HG03066 (cell line): Measurements from ENCODE around the gene NTM.
"Not testable (repeated sequence)": the region's sequence is repeated elsewhere in the genome, so short reads cannot be mapped to it uniquely, and the experiment has no call there.

Experiments
- ATAC-seq: cut with Tn5 transposase; IDR thresholded peaks from one replicate; pipeline ENCODE4 v1.9.1; 2021; ENCODE audit warnings: low read depth; ENCODE audit not compliant: unreplicated experiment

NTM gene

GRCh38 chr11:131678658-131679340, 308.4 kb downstream of the NTM start:
- ATAC-seq = no peak

- ATAC-seq = not testable (repeated sequence)
Observed at GRCh38 chr11:131680448-131680847, 310.0 kb downstream of the NTM start.

DNA sequence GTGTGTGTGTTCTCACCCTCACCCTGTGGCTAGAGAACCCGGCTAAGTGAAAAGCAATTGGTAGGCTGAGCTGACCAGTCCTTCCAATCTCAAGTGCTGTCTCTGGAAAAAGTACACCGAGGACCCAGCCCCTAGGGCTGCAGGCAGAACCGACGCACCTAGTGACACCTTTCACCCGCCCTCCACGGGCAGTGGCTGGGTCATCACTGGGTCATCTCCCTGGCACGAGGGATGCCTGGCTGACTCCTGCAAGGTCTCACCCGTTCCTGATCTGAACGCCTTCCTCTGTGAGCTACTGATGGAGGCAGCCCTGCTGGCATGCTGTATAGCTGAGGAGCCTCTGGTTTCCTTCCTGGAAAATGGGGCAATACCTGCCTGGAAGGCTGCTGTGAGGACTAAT, 311.5 kb downstream of the NTM start:
- ATAC-seq = no peak

- no peak for ATAC-seq
Observed at GRCh38 chr11:131682373-131683015, 312.1 kb downstream of the NTM start.

GRCh38 chr11:131683131-131683530, 312.7 kb downstream of the NTM start:
- no peak for ATAC-seq

- no peak for ATAC-seq
Observed at GRCh38 chr11:131683666-131684065, 313.3 kb downstream of the NTM start.

DNA sequence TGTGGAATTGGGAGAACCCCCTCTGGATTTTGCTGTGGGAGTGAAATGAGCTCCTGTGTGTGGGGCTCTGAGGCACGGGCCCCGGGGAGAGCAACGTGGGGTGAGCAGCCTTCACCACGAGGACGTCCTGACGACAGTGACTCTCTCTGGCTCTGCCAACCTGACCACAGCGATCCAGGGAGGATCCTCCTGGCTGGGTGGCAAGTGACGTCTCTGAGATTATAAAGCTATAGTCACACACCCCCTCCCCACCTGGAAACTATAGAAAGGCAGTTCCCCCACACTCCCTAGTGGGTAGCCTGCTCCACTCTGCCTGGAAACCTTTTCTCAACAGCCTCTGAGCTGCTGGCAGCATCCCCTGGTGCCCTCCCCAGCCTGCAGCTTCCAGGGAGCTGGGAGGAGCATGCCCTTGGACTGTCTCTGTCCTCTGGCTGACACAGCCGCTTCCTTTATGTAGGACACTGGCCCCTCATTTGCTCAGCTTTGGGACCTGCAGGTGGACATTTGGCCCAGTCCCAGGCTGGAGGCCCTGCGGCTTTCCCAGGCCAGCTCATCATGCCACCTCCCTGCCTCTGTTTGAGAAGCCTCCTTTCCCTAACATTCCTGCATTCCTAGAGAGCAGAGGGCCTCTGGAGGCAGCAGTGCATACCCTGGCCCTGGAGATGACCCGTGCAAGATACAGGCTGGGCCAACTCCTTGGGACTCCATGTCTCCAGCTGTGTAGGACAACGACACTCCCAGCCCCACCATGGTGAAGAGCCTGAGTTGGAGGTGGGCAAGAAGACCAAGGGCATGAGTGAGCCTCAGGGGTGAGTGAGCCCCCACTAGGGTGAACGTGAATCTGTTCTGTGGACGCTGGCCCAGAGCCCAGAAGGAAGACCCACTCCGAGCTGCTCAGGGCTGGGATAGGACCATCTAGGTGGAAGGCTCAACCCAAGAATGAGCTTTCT, 314.0 kb downstream of the NTM start:
- ATAC-seq = no peak

DNA sequence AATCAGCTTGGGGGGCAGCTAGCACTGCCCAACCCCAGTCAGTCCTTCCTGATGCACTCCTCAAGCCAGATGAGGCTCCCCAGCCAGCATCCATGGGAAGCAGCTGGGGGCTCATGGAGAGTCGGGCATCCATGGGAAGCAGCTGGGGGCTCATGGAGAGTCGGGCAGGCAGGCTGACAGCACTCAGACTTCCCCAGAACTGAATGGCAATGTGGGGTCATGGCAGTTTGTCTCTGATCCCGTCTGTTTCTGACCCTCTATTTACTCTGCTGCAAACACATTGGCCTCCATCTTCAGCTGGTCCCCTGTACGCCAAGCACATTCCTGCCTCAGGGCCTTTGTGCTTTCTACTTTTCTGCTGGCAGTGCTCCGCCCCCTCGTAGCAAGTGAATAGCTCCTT, 314.8 kb downstream of the NTM start:
- no peak for ATAC-seq

GRCh38 chr11:131685906-131686305, 315.5 kb downstream of the NTM start:
- no peak for ATAC-seq

DNA sequence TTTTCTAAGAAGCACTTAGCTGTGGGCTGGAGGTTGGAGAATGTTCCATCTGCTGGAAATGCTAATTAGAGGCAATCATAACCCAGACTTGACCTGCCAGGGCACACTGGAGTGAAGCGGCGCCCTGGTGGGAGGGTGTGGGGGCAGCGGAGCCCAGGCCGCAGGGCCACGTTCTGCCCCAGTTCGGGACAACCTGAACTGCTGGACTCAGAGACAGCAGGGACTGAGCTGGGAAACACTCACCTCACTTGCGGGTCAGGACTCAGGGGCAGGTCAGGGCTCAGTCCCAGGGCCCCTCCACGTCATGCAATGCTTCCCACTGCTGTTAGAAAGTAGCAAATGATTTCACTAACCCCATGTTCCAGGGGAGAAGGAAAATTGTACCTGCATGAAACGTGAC, 316.4 kb downstream of the NTM start:
- ATAC-seq = no peak

DNA sequence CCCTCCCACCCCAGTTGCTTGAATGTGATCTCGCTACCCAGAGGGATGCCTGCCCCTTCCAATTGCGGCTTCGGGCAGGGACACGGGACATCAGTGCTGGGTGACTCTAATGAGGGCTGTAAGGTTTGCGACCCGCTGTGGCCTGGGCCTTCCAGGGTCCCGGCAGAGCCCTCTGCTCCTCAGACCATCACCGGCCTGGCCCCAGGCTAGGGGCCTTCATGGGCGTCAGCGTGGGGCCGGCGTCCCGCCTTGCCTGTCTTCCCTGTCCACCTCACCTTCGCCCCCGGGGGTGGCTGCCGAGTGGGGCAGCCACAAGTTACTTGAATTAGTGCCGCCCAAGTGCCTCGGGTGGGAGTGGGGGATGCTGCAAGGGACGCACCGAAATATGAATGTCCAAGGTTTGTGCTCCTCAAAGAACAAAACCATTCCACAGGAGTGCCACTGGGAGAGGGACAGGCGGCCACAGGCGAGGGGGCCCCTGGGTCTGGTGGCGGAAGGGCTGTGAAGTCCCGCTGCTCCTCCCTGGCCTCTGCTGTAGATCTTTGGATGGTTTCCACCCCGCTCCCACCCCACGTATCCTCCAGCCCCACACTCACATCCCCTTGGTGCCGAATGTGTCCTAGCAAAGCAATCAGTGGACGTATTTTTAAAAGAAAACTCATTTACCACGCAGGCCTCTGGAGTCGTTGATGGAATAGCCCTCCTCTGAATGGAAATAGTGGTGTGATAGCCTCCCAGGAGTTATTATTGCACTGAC, 317.1 kb downstream of the NTM start:
- ATAC-seq = no peak

DNA sequence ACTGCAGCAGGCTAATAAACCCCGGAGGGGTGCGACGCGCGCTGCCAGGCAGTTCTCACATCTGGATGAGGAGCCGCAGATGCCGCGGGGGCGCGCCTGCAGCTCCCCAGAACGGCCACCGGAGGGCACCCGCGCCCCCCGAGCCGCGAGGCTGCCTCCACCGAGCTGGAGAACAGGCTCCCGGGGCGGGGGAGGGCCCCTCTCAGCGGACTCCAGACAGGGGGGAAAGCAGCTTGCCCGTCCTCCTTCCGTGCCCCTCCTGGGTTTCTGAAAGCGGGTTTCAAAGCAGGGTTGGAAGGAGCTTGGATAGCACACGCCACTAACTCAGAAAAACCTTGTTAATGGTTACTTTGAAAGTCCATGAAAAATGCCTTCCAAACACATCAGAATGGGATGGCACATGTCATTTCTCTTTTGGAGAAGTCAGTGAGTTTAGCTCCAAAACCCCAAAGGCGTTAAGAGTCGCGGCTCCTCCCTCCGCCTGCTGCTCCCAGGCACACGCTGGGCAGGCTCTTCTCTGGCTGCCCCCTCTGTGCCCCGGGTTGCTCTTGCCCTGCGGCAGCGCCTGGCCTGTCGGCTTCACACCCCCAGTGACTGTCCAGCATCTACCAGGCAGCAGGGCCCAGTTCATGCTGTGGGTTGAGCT, 317.8 kb downstream of the NTM start:
- peak; percentile 61 for ATAC-seq

- ATAC-seq = no peak
Observed at GRCh38 chr11:131689049-131689925, 318.9 kb downstream of the NTM start.

DNA sequence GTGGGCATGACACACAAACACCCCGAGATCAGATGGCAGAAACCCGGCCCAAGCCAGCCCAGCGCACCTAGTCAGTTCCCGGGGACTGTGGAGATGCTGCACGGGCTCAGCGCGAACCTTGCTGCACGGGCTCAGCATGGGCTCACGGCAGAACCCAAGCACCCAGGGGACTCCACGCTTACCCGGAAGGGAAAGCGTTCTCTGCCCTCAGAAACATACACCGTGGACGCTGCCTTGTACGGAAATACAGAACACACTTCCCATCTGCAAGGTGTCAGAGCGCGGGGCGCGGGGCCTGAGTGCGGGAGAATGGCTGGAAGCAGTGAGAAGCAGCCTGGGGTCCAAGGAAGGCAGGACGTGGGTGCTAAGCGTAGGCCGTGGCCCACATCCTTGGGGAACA, 319.9 kb downstream of the NTM start:
- no peak for ATAC-seq

GRCh38 chr11:131690776-131691175, 320.4 kb downstream of the NTM start:
- ATAC-seq = no peak

- no peak for ATAC-seq
Observed at GRCh38 chr11:131691181-131692041, 321.0 kb downstream of the NTM start.

DNA sequence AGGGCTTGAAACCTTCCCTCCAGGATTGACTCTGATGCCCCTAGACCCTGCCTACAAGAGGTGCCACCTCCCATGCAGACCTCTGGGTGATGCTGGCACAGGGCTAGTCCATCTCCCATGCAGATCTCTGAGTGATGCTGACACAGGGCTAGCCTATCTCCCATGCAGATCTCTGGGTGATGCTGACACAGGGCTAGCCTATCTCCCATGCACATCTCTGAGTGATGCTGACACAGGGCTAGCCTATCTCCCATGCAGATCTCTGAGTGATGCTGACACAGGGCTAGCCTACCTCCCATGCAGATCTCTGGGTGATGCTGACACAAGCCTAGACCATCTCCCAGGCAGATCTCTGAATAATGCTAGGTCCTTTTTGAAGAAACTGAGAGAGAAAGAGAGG, 321.7 kb downstream of the NTM start:
- no peak for ATAC-seq

- no peak for ATAC-seq
Observed at GRCh38 chr11:131692961-131693360, 322.5 kb downstream of the NTM start.
